ENCODE results near the gene OR9Q1. TPM values are rescaled to one million over a fixed set of nuclear protein-coding genes. Genes with fewer than 3 reads are reported as not detected.

OR9Q1 gene
- total RNA-seq, 2 donors from 2014 or later: not detected

DNA sequence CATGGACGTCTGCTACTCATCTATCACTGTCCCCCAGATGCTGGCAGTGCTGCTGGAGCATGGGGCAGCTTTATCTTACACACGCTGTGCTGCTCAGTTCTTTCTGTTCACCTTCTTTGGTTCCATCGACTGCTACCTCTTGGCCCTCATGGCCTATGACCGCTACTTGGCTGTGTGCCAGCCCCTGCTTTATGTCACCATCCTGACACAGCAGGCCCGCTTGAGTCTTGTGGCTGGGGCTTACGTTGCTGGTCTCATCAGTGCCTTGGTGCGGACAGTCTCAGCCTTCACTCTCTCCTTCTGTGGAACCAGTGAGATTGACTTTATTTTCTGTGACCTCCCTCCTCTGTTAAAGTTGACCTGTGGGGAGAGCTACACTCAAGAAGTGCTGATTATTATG is 156.0 kb downstream of the OR9Q1 start:
- intact Hi-C loops (cut with DNase I): no loop called here
- TF ChIP-seq, protein P1, sequence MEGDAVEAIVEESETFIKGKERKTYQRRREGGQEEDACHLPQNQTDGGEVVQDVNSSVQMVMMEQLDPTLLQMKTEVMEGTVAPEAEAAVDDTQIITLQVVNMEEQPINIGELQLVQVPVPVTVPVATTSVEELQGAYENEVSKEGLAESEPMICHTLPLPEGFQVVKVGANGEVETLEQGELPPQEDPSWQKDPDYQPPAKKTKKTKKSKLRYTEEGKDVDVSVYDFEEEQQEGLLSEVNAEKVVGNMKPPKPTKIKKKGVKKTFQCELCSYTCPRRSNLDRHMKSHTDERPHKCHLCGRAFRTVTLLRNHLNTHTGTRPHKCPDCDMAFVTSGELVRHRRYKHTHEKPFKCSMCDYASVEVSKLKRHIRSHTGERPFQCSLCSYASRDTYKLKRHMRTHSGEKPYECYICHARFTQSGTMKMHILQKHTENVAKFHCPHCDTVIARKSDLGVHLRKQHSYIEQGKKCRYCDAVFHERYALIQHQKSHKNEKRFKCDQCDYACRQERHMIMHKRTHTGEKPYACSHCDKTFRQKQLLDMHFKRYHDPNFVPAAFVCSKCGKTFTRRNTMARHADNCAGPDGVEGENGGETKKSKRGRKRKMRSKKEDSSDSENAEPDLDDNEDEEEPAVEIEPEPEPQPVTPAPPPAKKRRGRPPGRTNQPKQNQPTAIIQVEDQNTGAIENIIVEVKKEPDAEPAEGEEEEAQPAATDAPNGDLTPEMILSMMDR (IDR thresholded peaks at IDR 0.05): no peak
- no peak for TF ChIP-seq POLR2A (IDR thresholded peaks at IDR 0.05)
- ATAC-seq (no peak), DNase-seq (peak in 2 of 4 donors; percentile 12 to 13)
- no peaks in the 10 kb centered on the region for H3K9me3 ChIP-seq
- WGBS, 2 donors: 67 to 75% methylated on average over 7 of the region's 7 CpGs
- H3K27me3 ChIP-seq: no peaks in the 10 kb centered on the region
- no peak overlapping the region for H3K27ac ChIP-seq
- H3K4me1 ChIP-seq: no peaks in the 10 kb centered on the region
- no peaks in the 10 kb centered on the region for H3K36me3 ChIP-seq (replicated peaks in 1 of 2; ENCODE audit: insufficient read depth in 1 of 2, low read depth in 2 of 2)
- H3K4me3 ChIP-seq: no peak overlapping the region

DNA sequence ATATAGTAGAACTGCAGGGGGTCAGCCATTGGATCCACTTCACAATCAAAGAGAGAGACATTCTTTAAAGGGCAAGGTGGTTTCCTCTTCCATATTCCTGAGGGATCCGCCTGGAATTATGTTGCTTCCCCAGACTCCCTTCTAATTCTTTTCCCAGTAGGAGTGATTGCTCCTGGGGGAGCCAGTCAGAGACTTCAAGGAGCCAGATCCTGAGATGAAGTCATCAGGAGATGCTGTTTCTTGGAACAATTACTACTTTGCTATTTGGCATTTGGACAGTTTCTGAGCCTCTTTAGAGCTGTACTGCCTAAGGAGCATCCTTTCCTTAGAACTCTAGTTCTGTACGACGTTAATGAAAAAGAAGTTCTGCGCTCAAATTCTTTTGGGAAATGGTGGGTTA is 163.3 kb downstream of the OR9Q1 start:
- H3K4me3 ChIP-seq: no peak overlapping the region
- H3K36me3 ChIP-seq (replicated peaks in 1 of 2; ENCODE audit: insufficient read depth in 1 of 2, low read depth in 2 of 2): no peaks in the 10 kb centered on the region
- WGBS, 2 donors: 70 to 85% methylated on average over 4 of the region's 4 CpGs
- ATAC-seq (no peak), DNase-seq (no peak)
- H3K9me3 ChIP-seq: no peaks in the 10 kb centered on the region
- TF ChIP-seq POLR2A (IDR thresholded peaks at IDR 0.05): no peak
- H3K4me1 ChIP-seq: no peaks in the 10 kb centered on the region
- no peak overlapping the region for H3K27ac ChIP-seq
- intact Hi-C loops (cut with DNase I): no loop called here
- H3K27me3 ChIP-seq: no peaks in the 10 kb centered on the region

DNA sequence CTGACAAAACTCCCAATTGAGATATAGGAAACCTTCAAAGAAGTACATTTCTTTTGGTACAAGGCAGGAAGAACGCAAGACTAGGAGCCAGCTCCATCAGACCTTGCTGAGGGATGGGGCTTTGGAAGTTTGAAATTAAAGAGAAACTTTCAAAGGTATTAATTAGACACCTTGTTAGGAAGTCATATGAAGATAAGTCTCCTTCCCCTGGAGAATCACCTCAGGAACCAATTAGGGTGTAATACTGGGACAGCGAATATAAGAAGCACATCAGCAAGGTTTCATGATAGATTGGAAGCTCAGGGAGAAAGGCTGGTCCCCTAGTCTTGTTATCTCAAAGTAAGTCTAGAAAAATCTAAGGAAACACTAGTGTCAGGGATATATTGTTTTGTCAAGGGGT is 165.1 kb downstream of the OR9Q1 start, which contains the start of gene OR9Q2:
OR9Q2 (plus strand) TSS at position 301 of the 400 bp plus-strand sequence. CDS start 1,421 bp downstream, outside the sequence.
- H3K4me3 ChIP-seq: no peak within 1 kb of the TSS
- H3K9me3 ChIP-seq: no peaks in the 10 kb centered on the region
- H3K27ac ChIP-seq: no peak within 1 kb of the TSS
- H3K36me3 ChIP-seq (replicated peaks in 1 of 2; ENCODE audit: insufficient read depth in 1 of 2, low read depth in 2 of 2): no peaks in the 10 kb centered on the region
- 77 to 91% methylated on average over 2 of the region's 2 CpGs for WGBS, 2 donors
- no peaks in the 10 kb centered on the region for H3K4me1 ChIP-seq
- DNase-seq (no peak), ATAC-seq (no peak)
- no peak for TF ChIP-seq POLR2A (IDR thresholded peaks at IDR 0.05)
- TF ChIP-seq, protein P1 (IDR thresholded peaks at IDR 0.05): no peak
- no peaks in the 10 kb centered on the region for H3K27me3 ChIP-seq
- intact Hi-C loops (cut with DNase I): no loop called here

DNA sequence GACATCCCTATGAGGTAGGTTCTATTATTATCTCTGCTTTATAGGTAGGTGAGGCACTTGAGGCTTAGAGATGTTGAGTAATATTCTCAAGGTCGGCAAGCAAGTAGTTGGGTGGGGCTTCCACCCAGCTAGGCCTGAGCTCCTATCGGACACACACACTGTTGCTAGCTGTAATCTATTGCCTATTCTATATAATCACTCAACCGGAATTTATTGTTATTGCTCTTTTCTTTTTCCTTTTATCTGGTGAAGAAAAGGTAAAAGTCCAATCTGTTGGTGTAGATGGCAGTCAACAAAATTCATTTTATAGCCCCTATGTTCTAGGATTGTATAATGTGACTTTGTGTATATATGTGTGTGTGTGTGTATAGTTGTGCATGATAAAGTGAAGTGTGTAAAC is 168.5 kb downstream of the OR9Q1 start:
- no peaks in the 10 kb centered on the region for H3K36me3 ChIP-seq (replicated peaks in 1 of 2; ENCODE audit: insufficient read depth in 1 of 2, low read depth in 2 of 2)
- H3K4me1 ChIP-seq: no peaks in the 10 kb centered on the region
- H3K9me3 ChIP-seq: no peaks in the 10 kb centered on the region
- ATAC-seq: no peak
- 61 to 70% methylated on average over 3 of the region's 3 CpGs for WGBS, 2 donors
- intact Hi-C loops (cut with DNase I): no loop called here
- no peak for TF ChIP-seq POLR2A (IDR thresholded peaks at IDR 0.05)
- TF ChIP-seq, protein P1 (IDR thresholded peaks at IDR 0.05): no peak
- DNase-seq: no peak
- H3K27ac ChIP-seq: no peak overlapping the region
- H3K4me3 ChIP-seq: no peak overlapping the region
- H3K27me3 ChIP-seq: no peaks in the 10 kb centered on the region

DNA sequence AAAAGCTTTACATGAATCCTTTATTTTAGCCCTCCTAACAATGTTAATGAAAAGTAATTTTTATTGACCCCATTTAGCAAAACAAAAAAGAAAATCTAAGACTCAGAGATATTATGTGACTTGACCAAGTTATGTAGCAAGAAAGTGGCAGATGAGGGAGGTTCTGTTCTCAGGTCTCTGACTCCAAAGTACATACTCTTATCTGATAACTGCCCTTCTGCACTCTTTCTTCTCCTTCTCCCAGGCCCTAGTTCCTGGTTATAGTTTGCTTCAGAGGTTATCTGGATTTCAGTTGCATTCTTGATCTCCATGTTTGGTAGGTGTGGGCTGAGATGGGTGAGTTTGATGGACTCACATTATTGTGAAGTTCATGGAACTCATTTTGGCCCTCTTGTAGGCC is 169.7 kb downstream of the OR9Q1 start:
- DNase-seq: no peak
- Histone ChIP-seq H3K27ac (no peak overlapping the region), H3K4me3 (no peak overlapping the region), H3K4me1 (no peaks in the 10 kb centered on the region), H3K27me3 (no peaks in the 10 kb centered on the region), H3K36me3 (replicated peaks in 1 of 2; ENCODE audit: insufficient read depth in 1 of 2, low read depth in 2 of 2) (no peaks in the 10 kb centered on the region), H3K9me3 (no peaks in the 10 kb centered on the region)
- intact Hi-C loops (cut with DNase I): no loop called here
- ATAC-seq: no peak
- TF ChIP-seq POLR2A (IDR thresholded peaks at IDR 0.05): no peak
- TF ChIP-seq, protein P1 (IDR thresholded peaks at IDR 0.05): no peak
